H54 (cell line): Measurements from ENCODE around the gene KRT72.

Source experiments
- DNase-seq: peaks from one replicate; pipeline ENCODE4 v3.0.0; 2011; ENCODE audit warnings: low spot score, mixed read lengths; ENCODE audit not compliant: insufficient read length
- FAIRE-seq: peaks from 3 replicates; lab custom pipeline; 2011; peaks lifted over from hg19 to GRCh38; lab: Jason Lieb, UNC
- POLR2A ChIP-seq: IDR thresholded peaks from 2 replicates; pipeline ENCODE4 v1.6.1; 2011; ENCODE audit warnings: low read depth, mild to moderate bottlenecking, low read length

Gene KRT72

GRCh38 chr12:52582971-52583456 is 18.2 kb downstream of the KRT72 start:
- no peak for TF ChIP-seq POLR2A
- FAIRE-seq, result no peak
- peak; percentile 77 for DNase-seq

- no peak for FAIRE-seq
- DNase-seq, result no peak
- TF ChIP-seq POLR2A, result no peak
Measured at GRCh38 chr12:52582486-52582885, 18.8 kb downstream of the KRT72 start.

- no peak for TF ChIP-seq POLR2A
- peak; percentile 28 for DNase-seq
- no peak for FAIRE-seq
Measured at GRCh38 chr12:52581481-52581880, 19.8 kb downstream of the KRT72 start.

- TF ChIP-seq POLR2A, result no peak
- DNase-seq (no peak), FAIRE-seq (no peak)
Measured at GRCh38 chr12:52581066-52581465, 20.2 kb downstream of the KRT72 start.

- FAIRE-seq, result no peak
- no peak for TF ChIP-seq POLR2A
- no peak for DNase-seq
Measured at GRCh38 chr12:52580496-52580895, 20.8 kb downstream of the KRT72 start.

GRCh38 chr12:52579468-52580465 is 21.5 kb downstream of the KRT72 start:
- TF ChIP-seq POLR2A, result no peak
- no peak for FAIRE-seq
- no peak for DNase-seq

- DNase-seq (no peak), FAIRE-seq (no peak)
- TF ChIP-seq POLR2A, result no peak
Measured at GRCh38 chr12:52578469-52578868, 22.8 kb downstream of the KRT72 start.

- no peak for FAIRE-seq
- TF ChIP-seq POLR2A, result no peak
- no peak for DNase-seq
Measured at GRCh38 chr12:52577316-52577715, 23.9 kb downstream of the KRT72 start.

- no peak for FAIRE-seq
- no peak for TF ChIP-seq POLR2A
- no peak for DNase-seq
Measured at GRCh38 chr12:52575948-52576347, 25.3 kb downstream of the KRT72 start.

- no peak for DNase-seq
- FAIRE-seq, result no peak
- no peak for TF ChIP-seq POLR2A
Measured at GRCh38 chr12:52575256-52575655, 26.0 kb downstream of the KRT72 start.

GRCh38 chr12:52573743-52574142 is 27.5 kb downstream of the KRT72 start, which contains the start of gene KRT74:
Gene KRT74, minus strand, starts transcription at chr12:52573843. Its CDS starts 66 bp downstream, at chr12:52573777.
- DNase-seq, result no peak
- FAIRE-seq, result no peak
- no peak for TF ChIP-seq POLR2A

- DNase-seq, result no peak
- no peak for FAIRE-seq
- no peak for TF ChIP-seq POLR2A
Measured at GRCh38 chr12:52573306-52573705, 28.0 kb downstream of the KRT72 start.

- FAIRE-seq, result no peak
- no peak for TF ChIP-seq POLR2A
- DNase-seq, result no peak
Measured at GRCh38 chr12:52570511-52570910, 30.8 kb downstream of the KRT72 start.

- no peak for FAIRE-seq
- no peak for DNase-seq
- TF ChIP-seq POLR2A, result no peak
Measured at GRCh38 chr12:52568111-52568510, 33.2 kb downstream of the KRT72 start.
